GM12892 (cell line): Measurements from ENCODE around the gene CRK. TPM values are rescaled to one million over a fixed set of nuclear protein-coding genes. Genes with fewer than 3 reads are reported as not detected.
A peak's percentile ranks its signal among the peaks of the same experiment; 100 is the strongest.

Experiments
- DNase-seq: peaks from one replicate; pipeline ENCODE4 v3.0.0; 2011; ENCODE audit not compliant: insufficient read length
- FAIRE-seq: peaks from 2 replicates; lab custom pipeline; 2011; peaks lifted over from hg19 to GRCh38; lab: Jason Lieb, UNC
- POLR2A ChIP-seq: IDR thresholded peaks from 2 replicates; pipeline ENCODE4 v1.6.1; 2011; ENCODE audit warnings: low read depth, low read length, control low read depth
- POLR2AphosphoS5 ChIP-seq: IDR thresholded peaks from 2 replicates; pipeline ENCODE4 v1.6.1; 2011; ENCODE audit warnings: low read depth, low read length, control low read depth
- TAF1 ChIP-seq: IDR thresholded peaks from 2 replicates; pipeline ENCODE4 v1.6.1; 2011; ENCODE audit warnings: low read depth, mild to moderate bottlenecking, control low read depth, low read length, borderline replicate concordance
- polyA plus RNA-seq: library from polyadenylated mRNA; unstranded; fragments of >200 nt; gene quantifications from one replicate; pipeline ENCODE4 v1.2.1, GENCODE V29; 2012; ENCODE audit warnings: missing spikeins, inconsistent platforms; ENCODE audit not compliant: missing spikeins

The CRK gene
- 7.4 TPM for polyA plus RNA-seq

DNA sequence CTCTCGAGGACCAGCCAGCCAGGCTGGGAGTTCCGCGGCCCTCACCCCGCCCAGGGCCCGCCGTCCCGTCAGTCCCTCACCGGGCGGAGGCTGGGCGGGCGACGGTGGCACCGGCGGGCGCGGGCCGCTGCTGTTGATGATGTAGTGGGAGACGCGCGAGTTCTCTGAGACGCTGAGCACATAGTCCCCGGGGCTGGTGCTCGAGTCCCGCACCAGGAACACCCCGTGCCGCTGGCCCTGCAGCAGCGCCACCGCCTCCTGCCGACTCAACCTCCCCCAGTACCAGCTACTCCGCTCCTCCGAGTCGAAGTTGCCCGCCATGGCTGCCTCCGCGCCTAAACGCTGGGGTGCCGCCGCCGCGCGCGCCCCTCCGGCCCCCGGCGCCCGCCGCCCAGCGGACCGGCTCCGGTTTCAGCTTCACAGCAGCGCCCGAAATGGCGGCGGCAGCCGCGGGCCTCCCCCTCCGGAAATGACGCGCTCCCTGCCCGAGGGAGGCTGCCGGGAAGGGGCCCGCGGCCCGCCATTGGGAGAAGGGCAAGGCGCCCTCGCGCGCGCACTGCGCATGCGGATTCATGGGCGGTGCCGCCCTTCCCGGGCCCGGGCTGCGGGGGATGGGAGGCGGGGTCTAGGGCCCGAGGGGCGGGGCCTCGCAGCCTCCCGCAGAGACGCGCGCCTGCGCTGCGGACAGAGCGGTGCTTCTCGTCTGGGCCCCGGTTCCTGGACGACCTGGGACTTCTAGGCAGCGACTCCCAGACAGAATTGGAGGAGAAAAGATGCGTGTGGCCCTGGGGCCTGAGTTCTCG, at the start of gene CRK:
CRK (minus strand) TSS at position 436 of the 803 bp plus-strand sequence; CDS start at position 321, 115 bp downstream.
- DNase-seq (peak; percentile 99), FAIRE-seq (peak; percentile 96)
- peak; percentile 60; the same call in 1 of the 2 replicates for TF ChIP-seq TAF1
- TF ChIP-seq POLR2A: peak; percentile 91
- peak; percentile 77 for TF ChIP-seq POLR2AphosphoS5

DNA sequence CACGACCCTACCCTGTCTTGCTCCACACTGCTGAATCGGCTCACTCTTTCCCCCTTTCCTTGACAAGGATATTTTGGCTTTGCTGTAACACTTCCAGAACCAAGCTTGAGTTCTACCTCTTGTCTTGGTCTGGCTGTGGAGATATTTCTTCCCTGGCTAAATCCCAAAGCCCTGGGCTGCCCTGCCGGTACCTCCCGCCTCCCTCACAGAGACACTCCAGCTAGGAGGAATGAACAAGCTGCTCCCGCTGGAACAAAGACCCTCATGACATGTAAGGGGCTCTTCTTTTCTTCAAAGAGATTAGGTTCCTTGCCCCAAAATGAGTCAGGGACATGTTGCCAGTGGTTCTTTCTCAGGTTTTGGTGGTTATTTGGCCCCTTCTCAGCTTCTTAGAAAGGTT, 49.6 kb upstream of the CRK start:
- TF ChIP-seq TAF1 (no peak), POLR2AphosphoS5 (no peak), POLR2A (no peak)
- FAIRE-seq (no peak), DNase-seq (no peak)

DNA sequence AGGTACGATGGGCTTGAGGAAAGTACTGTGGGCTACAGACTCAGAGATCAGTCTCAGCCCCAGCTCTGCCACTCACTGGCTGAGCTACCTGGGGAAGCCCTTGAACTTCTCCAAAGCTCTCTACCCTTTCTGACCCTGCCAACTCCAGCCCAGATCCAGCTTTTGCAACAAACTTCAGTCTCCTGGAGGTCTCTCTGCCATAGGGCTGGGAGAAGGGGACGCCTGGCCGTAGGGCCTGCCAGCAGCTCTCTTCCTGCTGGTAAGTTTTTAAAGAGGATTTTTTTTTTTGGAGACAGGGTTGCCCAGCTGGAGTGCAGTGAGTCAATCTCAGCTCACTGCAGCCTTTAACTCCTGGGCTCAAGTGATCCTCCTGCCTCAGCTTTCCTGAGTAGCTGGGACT, 48.8 kb upstream of the CRK start:
- FAIRE-seq: no peak
- no peak for TF ChIP-seq POLR2A
- no peak for TF ChIP-seq POLR2AphosphoS5
- no peak for TF ChIP-seq TAF1
- DNase-seq: no peak

DNA sequence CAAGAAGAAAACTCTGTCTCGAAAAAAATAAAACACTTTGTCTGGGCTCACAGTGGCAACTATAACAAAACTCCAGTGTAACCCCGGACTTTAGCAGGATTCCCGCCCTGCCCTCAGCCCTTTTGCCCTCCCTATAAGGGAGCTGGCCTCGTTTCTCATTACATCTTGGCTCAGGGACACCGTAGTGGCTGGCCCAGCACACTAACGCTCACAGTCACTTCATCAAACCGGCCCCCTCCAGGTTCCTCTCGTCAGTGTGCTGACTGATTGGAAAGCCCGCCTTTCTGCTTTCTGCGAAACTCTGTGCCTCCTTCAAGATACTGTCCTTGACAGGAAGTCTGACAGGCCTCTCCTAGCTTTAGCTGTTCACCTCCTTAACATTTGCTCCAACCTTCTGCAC, 47.7 kb upstream of the CRK start:
- FAIRE-seq: no peak
- TF ChIP-seq POLR2A (no peak), TAF1 (no peak), POLR2AphosphoS5 (no peak)
- no peak for DNase-seq

DNA sequence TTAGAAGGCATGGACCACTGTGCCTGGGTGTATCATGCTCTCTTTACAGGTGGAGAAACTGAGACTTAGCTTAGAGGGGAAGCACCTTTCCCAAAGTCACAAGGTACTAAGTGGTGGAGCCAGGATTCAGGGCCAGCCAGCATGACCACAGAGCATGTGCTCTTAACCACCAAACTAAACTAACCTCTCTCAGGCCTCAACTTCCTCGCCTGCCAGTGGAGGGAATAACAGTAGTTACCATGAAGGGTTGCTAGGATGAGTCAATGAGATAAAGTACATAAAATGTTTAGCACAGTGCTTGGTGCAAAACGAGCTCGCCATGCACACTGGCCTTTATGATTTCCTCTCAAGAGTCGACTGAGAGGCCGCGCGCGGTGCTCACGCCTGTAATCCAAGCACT, 42.8 kb upstream of the CRK start:
- DNase-seq: no peak

DNA sequence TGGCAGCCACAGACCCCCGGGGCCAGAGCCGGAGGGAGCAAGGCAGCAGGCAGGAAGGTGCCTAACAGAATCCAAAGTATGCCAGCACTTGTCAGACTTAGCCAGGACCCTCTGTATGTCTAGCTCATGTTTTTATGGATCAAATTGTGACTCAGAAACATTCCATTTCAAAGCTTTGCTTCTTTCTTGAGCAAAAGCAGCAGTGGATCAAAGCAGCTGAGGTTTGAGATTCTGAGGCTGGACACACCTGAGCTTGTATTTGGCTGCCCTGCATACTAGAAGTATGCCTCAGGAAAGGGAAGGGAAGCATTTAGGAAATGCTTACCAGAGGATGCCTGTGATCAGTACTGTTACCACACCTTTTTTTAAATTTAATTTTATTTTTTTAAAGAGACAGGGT, 42.2 kb upstream of the CRK start:
- FAIRE-seq: no peak
- DNase-seq: no peak
- TF ChIP-seq POLR2A (no peak), POLR2AphosphoS5 (no peak), TAF1 (no peak)

More for the DNA sequence above, 42.8 kb upstream of the CRK start:
- no peak for TF ChIP-seq POLR2AphosphoS5
- TF ChIP-seq POLR2A: no peak
- no peak for FAIRE-seq

DNA sequence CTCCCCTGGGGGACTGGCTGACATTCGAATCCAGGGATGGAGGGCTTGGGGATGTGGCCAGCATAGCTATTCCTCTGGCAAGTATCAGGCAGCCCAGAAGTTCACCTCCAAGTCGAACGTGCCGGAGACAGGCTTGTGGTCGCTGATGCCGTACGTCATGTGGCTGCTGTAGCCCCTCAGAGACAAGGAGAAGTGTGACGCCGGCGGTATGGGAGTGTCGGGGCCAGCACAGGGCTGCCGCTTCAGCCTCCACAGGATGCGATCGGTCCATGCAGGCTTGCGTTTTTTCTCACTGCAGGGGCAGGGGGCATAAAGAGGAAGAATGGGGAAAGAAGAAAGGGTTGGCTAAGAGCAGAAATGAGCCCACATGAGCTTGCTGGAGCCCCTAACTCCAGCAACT, 41.8 kb upstream of the CRK start:
- FAIRE-seq (no peak), DNase-seq (no peak)
- TF ChIP-seq POLR2A (no peak), POLR2AphosphoS5 (no peak), TAF1 (no peak)

DNA sequence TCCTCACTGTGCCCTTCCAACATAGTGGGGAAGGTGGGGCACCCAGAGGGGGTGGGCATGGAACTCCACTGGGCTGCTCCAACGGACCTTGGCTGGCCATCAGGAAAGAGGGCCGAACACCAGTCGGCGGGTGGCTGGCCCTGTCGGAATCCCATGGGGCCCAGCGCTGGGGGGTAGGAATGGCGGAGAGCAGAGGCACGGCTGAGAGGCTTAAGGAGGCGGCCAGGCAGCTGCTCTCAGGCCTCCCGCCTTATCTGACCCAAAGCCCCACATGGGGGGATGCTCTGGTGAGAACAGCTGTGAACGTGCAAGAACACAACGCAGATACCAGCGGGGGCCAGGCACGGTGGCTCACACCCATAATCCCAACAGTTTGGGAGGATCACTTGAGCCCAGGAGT, 40.8 kb upstream of the CRK start:
- FAIRE-seq: no peak
- no peak for DNase-seq
- no peak for TF ChIP-seq POLR2A
- TF ChIP-seq POLR2AphosphoS5: no peak
- TF ChIP-seq TAF1: no peak

DNA sequence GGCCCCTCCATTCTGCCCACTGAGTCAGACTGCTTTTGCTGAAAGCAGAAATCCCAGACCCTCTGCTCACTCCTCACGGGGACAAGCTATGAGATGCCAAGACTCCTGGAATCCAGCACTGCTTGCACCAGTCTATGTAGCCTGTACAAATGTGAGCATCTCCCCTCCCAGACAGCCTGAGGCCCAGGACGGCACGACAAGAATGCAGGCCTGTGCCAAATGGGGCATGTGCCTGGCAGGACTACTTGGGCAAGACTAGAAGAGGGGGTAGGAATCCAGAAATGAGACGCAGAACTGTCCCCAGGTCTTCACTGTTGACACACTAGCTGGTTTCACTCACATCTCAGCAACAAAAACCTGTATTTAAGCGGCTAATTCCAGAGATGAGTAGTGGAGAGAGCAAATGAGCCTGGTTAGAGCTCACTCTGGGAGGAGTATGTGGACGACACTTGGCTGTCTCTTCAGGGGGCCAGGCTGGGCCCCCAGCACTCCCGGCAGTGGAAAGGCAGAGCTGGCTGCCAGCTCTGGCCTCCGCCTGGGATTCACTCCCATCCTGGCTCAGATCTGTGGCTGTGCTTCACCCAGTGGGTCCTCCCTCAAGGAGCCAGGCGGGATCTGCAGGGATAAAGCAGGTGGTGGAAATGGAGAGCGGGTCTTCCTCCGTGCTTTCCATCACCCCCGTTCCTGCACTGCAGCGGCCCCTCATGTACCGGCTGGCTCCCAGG, 39.4 kb upstream of the CRK start:
- FAIRE-seq (no peak), DNase-seq (no peak)
- no peak for TF ChIP-seq TAF1
- TF ChIP-seq POLR2AphosphoS5: no peak
- TF ChIP-seq POLR2A: no peak

DNA sequence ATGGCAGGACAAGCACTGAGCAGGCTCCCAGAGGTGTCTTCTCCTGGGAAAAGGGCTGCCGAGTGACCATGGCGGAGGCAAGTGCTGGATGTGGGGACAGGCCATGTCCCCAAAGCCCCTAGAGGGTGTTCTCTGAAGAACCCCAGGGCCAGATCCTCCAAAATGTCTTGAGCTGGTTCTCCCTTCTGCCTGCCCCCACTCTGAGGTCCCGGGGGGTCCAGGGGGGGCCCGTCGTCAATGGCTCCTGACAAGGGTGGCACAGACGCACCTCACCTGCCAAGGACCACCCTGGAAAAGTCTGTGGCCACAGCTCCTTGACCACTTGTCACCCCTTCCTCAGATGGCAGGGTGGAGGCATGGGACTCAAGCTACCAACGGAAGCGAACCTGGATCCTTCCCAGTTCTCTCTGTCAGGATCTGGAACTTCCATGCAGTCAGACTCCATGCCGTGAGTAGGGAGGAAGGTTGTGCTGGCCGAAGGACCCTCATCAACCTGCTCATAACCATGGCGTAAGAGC, 38.8 kb upstream of the CRK start:
- no peak for TF ChIP-seq TAF1
- no peak for TF ChIP-seq POLR2A
- no peak for TF ChIP-seq POLR2AphosphoS5
- no peak for DNase-seq
- FAIRE-seq: no peak

DNA sequence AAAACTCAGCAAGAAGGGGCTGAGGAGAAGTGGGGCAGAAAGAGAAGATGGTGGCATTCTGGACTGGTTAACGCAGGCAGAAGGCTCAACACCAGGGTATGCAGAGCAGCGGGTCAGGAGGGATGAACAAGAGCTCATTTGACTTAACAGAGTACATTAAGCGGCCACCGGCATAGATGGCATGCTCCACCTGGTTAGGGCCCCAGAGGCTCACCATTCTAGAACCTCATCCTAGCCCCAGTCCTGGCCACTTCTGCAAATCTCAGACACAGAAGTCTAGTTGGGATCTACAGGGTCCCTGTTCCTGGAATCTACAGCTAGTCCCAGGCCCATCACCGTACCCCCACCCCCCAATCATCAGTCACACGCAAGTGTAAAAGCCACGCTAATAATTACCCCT, 38.2 kb upstream of the CRK start:
- no peak for FAIRE-seq
- TF ChIP-seq POLR2A (no peak), POLR2AphosphoS5 (no peak), TAF1 (no peak)
- no peak for DNase-seq

DNA sequence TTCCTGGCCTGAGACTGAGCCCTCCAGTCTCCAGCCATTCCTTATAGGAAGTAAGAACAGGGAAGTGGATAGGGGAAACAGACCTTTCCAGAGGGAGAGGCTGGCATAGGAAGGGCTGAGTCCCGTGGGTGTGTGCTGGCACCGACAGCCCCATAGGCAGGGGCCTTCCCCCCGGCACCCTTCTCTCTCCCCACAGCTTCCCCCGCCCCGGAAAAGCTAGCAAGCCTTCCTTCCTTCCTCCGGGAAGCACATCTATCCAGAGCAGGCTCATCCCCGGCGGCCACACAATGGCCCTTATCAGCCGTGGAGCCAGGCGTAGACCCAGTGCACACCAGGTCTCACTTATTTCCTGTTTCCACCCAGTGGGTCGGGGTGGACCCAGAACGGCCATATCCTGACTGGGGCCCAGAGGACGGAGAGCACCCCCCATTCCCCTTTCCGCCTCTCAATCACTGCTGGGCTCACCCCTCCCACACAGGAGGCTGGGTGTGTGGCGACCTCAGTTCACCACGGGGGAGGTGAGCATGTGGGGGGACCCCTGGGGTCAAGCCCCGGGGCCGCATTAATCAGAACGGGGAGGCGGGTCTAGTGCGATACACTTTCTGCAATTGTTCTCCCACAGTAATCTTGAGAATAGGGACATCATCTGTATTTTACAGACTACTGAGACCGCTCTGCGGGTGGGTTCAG, 37.4 kb upstream of the CRK start:
- DNase-seq: no peak
- no peak for FAIRE-seq
- TF ChIP-seq POLR2AphosphoS5 (no peak), POLR2A (no peak), TAF1 (no peak)
